ENCODE data around the gene SEC22A. TPM values are rescaled to one million over a fixed set of nuclear protein-coding genes. Genes with fewer than 3 reads are reported as not detected.

SEC22A gene
- total and polyA plus RNA-seq, 2 of the 8 experiments (the other 6 are each of a cell fraction or from before 2014, with no cell fraction given) = 10.6 to 17.1 TPM

DNA sequence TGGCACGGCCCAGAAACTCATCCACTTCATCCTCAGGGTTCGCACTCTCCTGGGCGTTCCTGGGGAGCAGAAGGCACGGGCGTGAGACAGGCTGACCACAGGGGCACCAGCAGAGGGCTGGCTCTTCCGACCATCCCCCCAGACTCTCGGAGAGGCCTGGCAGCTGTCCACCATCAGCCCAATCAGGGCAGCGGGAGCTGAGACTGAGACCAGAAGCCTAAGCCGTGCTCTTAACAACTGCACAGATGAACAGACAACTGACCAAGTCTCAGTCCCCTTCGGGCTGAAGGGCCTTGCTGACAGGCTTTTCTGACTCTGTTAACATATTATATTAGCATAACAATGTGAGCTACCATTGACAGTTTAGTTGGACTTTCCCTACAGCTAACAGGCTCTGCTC, 118.0 kb downstream of the SEC22A start:
- Histone ChIP-seq H3K79me1 (ENCODE audit: low read depth, low read length) (no peaks in the 10 kb centered on the region), H3K36me3 (ENCODE audit: control insufficient read depth in 2 of 4, insufficient read depth in 4 of 4, low read length in 3 of 4) (no peaks in the 10 kb centered on the region), H2AFZ (ENCODE audit: low read length) (no peak overlapping the region), H3K4me1 (replicated peaks in 1 of 4; ENCODE audit: control insufficient read depth in 3 of 4, insufficient read depth in 4 of 4, low read length in 3 of 4) (peaks cover 9 to 26% (median 19%) of the 10 kb centered on the region in 4 experiments), H3K27ac (ENCODE audit: low read depth, low read length) (no peak overlapping the region; the same call in 1 of the 2 replicates), H3K79me2 (ENCODE audit: control insufficient read depth in 1 of 2, insufficient read depth in 2 of 2, low read length in 2 of 2) (no peaks in the 10 kb centered on the region), H3K9me3 (ENCODE audit: insufficient read depth in 2 of 2, low read depth in 1 of 2, low read length in 1 of 2) (no peaks in the 10 kb centered on the region), H3K14ac (ENCODE audit: insufficient read length) (no peak overlapping the region), H2BK5ac (ENCODE audit: low read depth, low read length) (peak overlapping the region; percentile 50; the same call in 1 of the 2 replicates), H3K4me3 (ENCODE audit: extremely low read depth in 1 of 4, insufficient read depth in 2 of 4, low read depth in 3 of 4, low read length in 4 of 4) (peak overlapping the region in 2 of 4 experiments; percentile 4 to 30; a peak in 2 of 8 replicates), H2BK120ac (replicated peaks; ENCODE audit: low read depth, low read length) (peak overlapping the region; percentile 1), H2AK5ac (ENCODE audit: low read depth, low read length) (no peak overlapping the region), H4K5ac (ENCODE audit: insufficient read length, low read depth, low read length) (peak overlapping the region; percentile 42), H3K23ac (ENCODE audit: insufficient read length) (no peak overlapping the region), H3K9ac (replicated peaks in 1 of 4; ENCODE audit: extremely low read depth in 1 of 4, low read depth in 3 of 4, low read length in 3 of 4) (no peak overlapping the region), H2BK15ac (ENCODE audit: low read length) (0 out of 2 replicates have a peak overlapping the region, but pooled peaks have one; percentile 2), H3K56ac (replicated peaks; ENCODE audit: insufficient read length, low read depth, low read length) (no peak overlapping the region), H4K20me1 (replicated peaks in 1 of 2; ENCODE audit: control insufficient read depth in 1 of 2, insufficient read depth in 2 of 2, low read length in 2 of 2) (no peaks in the 10 kb centered on the region), H2BK20ac (ENCODE audit: low read length) (0 out of 2 replicates have a peak overlapping the region, but pooled peaks have one; percentile 91), H3K27me3 (replicated peaks in 1 of 4; ENCODE audit: control insufficient read depth in 3 of 4, extremely low read depth in 1 of 4, insufficient read depth in 3 of 4, low read length in 3 of 4) (no peaks in the 10 kb centered on the region), H3K23me2 (ENCODE audit: low read depth, low read length) (peaks cover 2% of the 10 kb centered on the region; the same call in 1 of the 2 replicates), H3K4me2 (ENCODE audit: insufficient read depth in 1 of 2, low read depth in 2 of 2, low read length in 2 of 2) (peak overlapping the region; percentile 26 to 45; a peak in 3 of 4 replicates), H3K4ac (replicated peaks; ENCODE audit: insufficient read length, low read depth, low read length) (peak overlapping the region; percentile 1), H4K8ac (ENCODE audit: extremely low read depth, insufficient read depth, low read length) (no peak overlapping the region; the same call in 1 of the 2 replicates), H3K18ac (ENCODE audit: extremely low read depth, low read length) (peak overlapping the region; percentile 9), H2BK12ac (ENCODE audit: low read depth, low read length) (peak overlapping the region; percentile 62; the same call in 1 of the 2 replicates), H4K91ac (replicated peaks; ENCODE audit: insufficient read length, low read length) (peak overlapping the region; percentile 48)
- ChIA-PET POLR2A (ENCODE audit: partially characterized antibody) (interaction anchor here (1.5 kb wide), 1 partner anchor 29 kb away, joined by 3 read pairs; no protein-coding TSS in a partner anchor), CTCF (ENCODE audit: partially characterized antibody) (interaction anchor here (0.7 to 22.2 kb wide), 9 partner anchors 10 to 169 kb away, joined by 3 to 245 read pairs (median 5); no protein-coding TSS in a partner anchor)
- FAIRE-seq = peak; percentile 93
- DNase-seq (ENCODE audit: low read depth in 1 of 2, low spot score in 2 of 2) = no peak
- WGBS, 2 experiments (ENCODE audit: extremely low coverage in 1 of 2, insufficient coverage in 1 of 2, insufficient read length in 1 of 2, insufficient replicate concordance in 2 of 2, low coverage in 1 of 2, low lambda C conversion rate in 2 of 2, missing lambda C conversion rate in 1 of 2) = 60% methylated on average over 10 of the region's 10 CpGs; no CpG with 5 or more reads in 1 of the 2 experiments
- TF ChIP-seq YY1 (IDR thresholded peaks at IDR 0.05; ENCODE audit: low read depth, low read length) (0 out of 2 replicates have a peak, but pooled peaks have one; percentile 6), RBBP5 (IDR thresholded peaks at IDR 0.05; ENCODE audit: borderline replicate concordance, low read depth, low read length) (no peak), SIN3A (conservative IDR thresholded peaks at IDR 0.05 in 1 of 2, IDR thresholded peaks at IDR 0.05 in 1 of 2; ENCODE audit: low read depth in 1 of 2, low read length in 2 of 2) (peak; percentile 35 to 60; a peak in 1 of 4 replicates), POU5F1 (IDR thresholded peaks at IDR 0.05; ENCODE audit: low read depth, low read length) (0 out of 2 replicates have a peak, but pooled peaks have one; percentile 14), SP4 (IDR thresholded peaks at IDR 0.05; ENCODE audit: low read length) (no peak), CREB1 (IDR thresholded peaks at IDR 0.05) (no peak), ZNF274 (IDR thresholded peaks at IDR 0.05; ENCODE audit: borderline replicate concordance, extremely low read depth, low read length) (no peak), RAD21 (IDR thresholded peaks at IDR 0.05 in 1 of 2, conservative IDR thresholded peaks at IDR 0.05 in 1 of 2; ENCODE audit: low read depth in 2 of 2, low read length in 2 of 2) (no peak), GABPA (IDR thresholded peaks at IDR 0.05; ENCODE audit: borderline replicate concordance, insufficient read depth, low read length) (no peak), KDM1A (IDR thresholded peaks at IDR 0.05; ENCODE audit: borderline replicate concordance, low read length) (no peak), SAP30 (IDR thresholded peaks at IDR 0.05; ENCODE audit: insufficient read depth, insufficient replicate concordance, low read length) (peak; percentile 53), SUZ12 (IDR thresholded peaks at IDR 0.05; ENCODE audit: low read length) (no peak), TEAD4 (IDR thresholded peaks at IDR 0.05; ENCODE audit: low read depth, low read length) (no peak)
